HepG2 (cell line): ENCODE results near the gene NFATC2. TPM values are rescaled to one million over a fixed set of nuclear protein-coding genes. Genes with fewer than 3 reads are reported as not detected.
A peak's percentile ranks its signal among the peaks of the same experiment; 100 is the strongest.

Experiments
- ARID4A ChIP-seq: sonication (generic); formaldehyde crosslinking; IDR thresholded peaks from 2 replicates; pipeline ENCODE4 v1.5.0; 2020; ENCODE audit warnings: mild to moderate bottlenecking, missing genetic modification reagents, borderline replicate concordance
- CREB3 ChIP-seq: sonication (generic); formaldehyde crosslinking; IDR thresholded peaks from 2 replicates; pipeline ENCODE4 v1.5.0; 2020; ENCODE audit warnings: missing genetic modification reagents
- FOXC1 ChIP-seq: sonication (generic); formaldehyde crosslinking; IDR thresholded peaks from 2 replicates; pipeline ENCODE4 v1.8.0; 2022; ENCODE audit warnings: mild to moderate bottlenecking, missing genetic modification reagents, borderline replicate concordance
- HOXD1 ChIP-seq: sonication (generic); formaldehyde crosslinking; IDR thresholded peaks from 2 replicates; pipeline ENCODE4 v1.5.0; 2020; ENCODE audit warnings: missing genetic modification reagents
- NR2C2 ChIP-seq: sonication (generic); formaldehyde crosslinking; IDR thresholded peaks from 2 replicates; pipeline ENCODE4 v1.4.0; 2020; ENCODE audit warnings: missing genetic modification reagents, mild to moderate bottlenecking, moderate library complexity, borderline replicate concordance
- RAD51 ChIP-seq: fragments of 450-650 bp; IDR thresholded peaks from 2 replicates; pipeline ENCODE4 v1.6.1; 2016; ENCODE audit warnings: borderline replicate concordance
- TBX2 ChIP-seq: sonication (generic); formaldehyde crosslinking; IDR thresholded peaks from 2 replicates; pipeline ENCODE4 v1.5.0; 2020; ENCODE audit warnings: missing genetic modification reagents, mild to moderate bottlenecking, borderline replicate concordance
- THYN1 ChIP-seq: sonication (generic); formaldehyde crosslinking; IDR thresholded peaks from 2 replicates; pipeline ENCODE4 v1.8.1; 2023; ENCODE audit warnings: low read depth, mild to moderate bottlenecking, moderate library complexity, missing genetic modification reagents, borderline replicate concordance
- ZNF143 ChIP-seq: sonication (generic); formaldehyde crosslinking; IDR thresholded peaks from 2 replicates; pipeline ENCODE4 v1.4.0; 2020; ENCODE audit warnings: missing genetic modification reagents
- ZNF407 ChIP-seq: sonication (generic); formaldehyde crosslinking; IDR thresholded peaks from one replicate; pipeline ENCODE4 v1.5.1; 2020; ENCODE audit warnings: mild to moderate bottlenecking, missing genetic modification reagents; ENCODE audit errors: not compliant biosample characterization
- ZNF468 ChIP-seq: sonication (generic); formaldehyde crosslinking; IDR thresholded peaks from 2 replicates; pipeline ENCODE4 v1.8.0; 2022; ENCODE audit warnings: mild to moderate bottlenecking, moderate library complexity, missing genetic modification reagents
- ZNF563 ChIP-seq: sonication (generic); formaldehyde crosslinking; IDR thresholded peaks from 2 replicates; pipeline ENCODE4 v1.8.0; 2022; ENCODE audit warnings: mild to moderate bottlenecking, moderate library complexity, missing genetic modification reagents
- polyA plus RNA-seq, 8 experiments: library from polyadenylated mRNA; depleted of rRNA in 3 of 8; stranded (reverse) in 7 of 8; unstranded in 1 of 8; fragments of >200 nt; fragmentation: Illumina TruSeq in 4 of 8; extraction: Trizol in 4 of 8; gene quantifications; 2 replicates each; pipeline versions ENCODE4 v1.2.1 to v1.2.3, GENCODE V29; 2011 to 2016; ENCODE audit warnings: low read depth in 4 of 8, missing spikeins in 1 of 8, mixed read lengths in 1 of 8; ENCODE audit not compliant: insufficient read depth in 1 of 8
- total RNA-seq, 5 experiments: library from RNA; depleted of rRNA; stranded (reverse); fragments of >200 nt; fragmentation: Illumina TruSeq; extraction: Trizol; gene quantifications; 2 replicates each; pipeline ENCODE4 v1.2.3, GENCODE V29; 2016; ENCODE audit warnings: low read depth in 1 of 5

Gene NFATC2
- total and polyA plus RNA-seq, 2 of the 13 experiments (the other 11 are each of a cell fraction or from before 2014, with no cell fraction given) = 1.9 to 3.3 TPM

GRCh38 chr20:51426718-51427650 lies 115.5 kb downstream of the NFATC2 start (continued):
- TF ChIP-seq ZNF563 (CRISPR knock-in tag) (no peak), FOXC1 (CRISPR knock-in tag) (no peak; the same call in 1 of the 2 replicates), ZNF468 (CRISPR knock-in tag) (no peak), ZNF143 (CRISPR knock-in tag) (0 out of 2 replicates have a peak, but pooled peaks have one; percentile 28), THYN1 (no peak), NR2C2 (CRISPR knock-in tag) (no peak), ARID4A (CRISPR knock-in tag) (0 out of 2 replicates have a peak, but pooled peaks have one; percentile 46), HOXD1 (CRISPR knock-in tag) (no peak), RAD51 (no peak), TBX2 (CRISPR knock-in tag) (peak; percentile 50; the same call in 1 of the 2 replicates), CREB3 (CRISPR knock-in tag) (no peak), ZNF407 (no peak)
